H1 (cell line): ENCODE data around the gene IGFL3. TPM values are rescaled to one million over a fixed set of nuclear protein-coding genes. Genes with fewer than 3 reads are reported as not detected.

Experiments
- BRCA1 ChIP-seq: IDR thresholded peaks from 2 replicates; pipeline ENCODE4 v1.6.1; 2012; ENCODE audit warnings: low read depth, low read length, improper control_type of control experiment
- CBX8 ChIP-seq: fragments of 300-800, 300-1000 bp; sonication (generic); IDR thresholded peaks from 2 replicates; pipeline ENCODE4 v1.7.1; 2016; ENCODE audit warnings: low read depth, low read length, borderline replicate concordance
- CHD7 ChIP-seq: fragments of 300-600 bp; sonication (generic); IDR thresholded peaks from 2 replicates; pipeline ENCODE4 v1.7.1; 2012; ENCODE audit warnings: low read length, moderate library complexity, mild to moderate bottlenecking, inconsistent platforms; ENCODE audit not compliant: insufficient replicate concordance
- FOSL1 ChIP-seq: IDR thresholded peaks from 2 replicates; pipeline ENCODE4 v1.6.1; 2011; ENCODE audit warnings: mild to moderate bottlenecking, low read depth, low read length, moderate library complexity; ENCODE audit not compliant: insufficient read depth
- NANOG ChIP-seq: IDR thresholded peaks from 2 replicates; pipeline ENCODE4 v1.6.1; 2011; ENCODE audit warnings: low read length, low read depth, mild to moderate bottlenecking, inconsistent platforms; ENCODE audit not compliant: insufficient read depth, poor library complexity, severe bottlenecking
- POLR2AphosphoS5 ChIP-seq: IDR thresholded peaks from 2 replicates; pipeline ENCODE4 v1.6.1; 2011; ENCODE audit warnings: low read depth, low read length
- RBBP5 ChIP-seq: IDR thresholded peaks from 2 replicates; pipeline ENCODE4 v1.7.1; 2012; ENCODE audit warnings: low read depth, mild to moderate bottlenecking, inconsistent platforms, low read length, moderate library complexity, borderline replicate concordance
- SP2 ChIP-seq: IDR thresholded peaks from 2 replicates; pipeline ENCODE4 v1.6.1; 2012; ENCODE audit warnings: mild to moderate bottlenecking, low read length, inconsistent platforms
- SP4 ChIP-seq: IDR thresholded peaks from 2 replicates; pipeline ENCODE4 v1.6.1; 2012; ENCODE audit warnings: low read length, inconsistent platforms
- SUZ12 ChIP-seq: fragments of 200-600 bp; sonication (generic); IDR thresholded peaks from 2 replicates; pipeline ENCODE4 v1.6.1; 2012; ENCODE audit warnings: mild to moderate bottlenecking, inconsistent platforms, low read length, moderate library complexity, mixed read lengths
- polyA plus RNA-seq, 7 experiments: library from polyadenylated mRNA; depleted of rRNA in 3 of 7; stranded (reverse) in 5 of 7; unstranded in 2 of 7; fragments of >200 nt in 5 of 7; fragments of 200-250 nt in 2 of 7; gene quantifications; 1 replicate in 5 of 7; 2 replicates in 1 of 7; 4 replicates in 1 of 7; pipeline versions ENCODE4 v1.2.1 to v1.2.3, GENCODE V29; 2011 to 2013; ENCODE audit warnings: missing spikeins in 2 of 7, mixed read lengths in 2 of 7
- total RNA-seq: library from RNA; stranded (reverse); fragmentation: NEBNext Ultra II Directional; extraction: Animal tissue kit (Norgen Biotek cat#: 25700); gene quantifications from 2 replicates; pipeline ENCODE4 v1.2.1, GENCODE V29; 2021

The IGFL3 gene
- total and polyA plus RNA-seq, 2 of the 8 experiments (the other 6 are each of a cell fraction or from before 2014, with no cell fraction given) = 0.12 TPM; not detected in 1

DNA sequence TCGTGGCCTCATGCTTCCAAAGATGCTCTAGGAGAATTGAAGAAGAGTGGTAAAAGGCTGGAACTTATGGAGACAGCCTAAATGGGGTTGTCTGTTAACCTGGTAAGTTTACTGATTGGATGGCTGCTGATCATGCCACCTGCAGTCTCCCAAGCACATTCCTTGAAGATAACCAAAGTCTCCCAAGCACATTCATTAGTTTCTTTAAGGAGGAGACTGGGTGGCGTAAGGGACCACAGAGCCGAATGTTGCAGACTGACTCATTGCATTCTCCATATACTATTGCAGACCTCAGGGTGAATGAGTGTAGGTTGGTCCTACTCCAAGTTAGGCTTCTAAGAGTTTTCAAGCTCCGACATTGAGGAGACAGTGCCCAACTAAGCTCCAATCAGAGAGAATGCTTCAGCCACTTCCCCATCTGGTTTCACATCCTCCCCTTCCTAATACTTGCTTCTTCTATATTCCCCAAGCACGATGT, at the start of gene IGFL3 (continued):
- no peak for TF ChIP-seq CHD7
- TF ChIP-seq CBX8 = no peak
- no peak for TF ChIP-seq SP2
- TF ChIP-seq POLR2AphosphoS5 = no peak
- TF ChIP-seq SUZ12 = no peak
- no peak for TF ChIP-seq RBBP5
- TF ChIP-seq FOSL1 = no peak
- no peak for TF ChIP-seq SP4
- no peak for TF ChIP-seq BRCA1
- TF ChIP-seq NANOG = no peak
